Skeletal muscle cell (primary cell): ENCODE measurements around the gene BRAF.
"Not testable (repeated sequence)": the region's sequence is repeated elsewhere in the genome, so short reads cannot be mapped to it uniquely, and the experiment has no call there.

Experiments used
- DNase-seq: peaks from one replicate; pipeline ENCODE4 v3.0.0-alpha.2; 2010; ENCODE audit warnings: low read depth
- H3K4me3 ChIP-seq: 2 replicates; pipeline ENCODE4 v1.5.1; 2011; ENCODE audit warnings: low read depth, mild to moderate bottlenecking, control low read depth, low read length, moderate library complexity

The BRAF gene

GRCh38 chr7:140924821-140925421, at the start of gene BRAF:
Gene BRAF, minus strand, starts transcription at chr7:140924929. Its CDS starts 226 bp downstream, at chr7:140924703.
- DNase-seq, result peak; percentile 70
- peak within 1 kb of the TSS; percentile 81 for H3K4me3 ChIP-seq

GRCh38 chr7:140972876-140973829, 48.4 kb upstream of the BRAF start:
- no peak overlapping the region for H3K4me3 ChIP-seq
- DNase-seq, result no peak

GRCh38 chr7:140972344-140972743, 47.6 kb upstream of the BRAF start:
- no peak for DNase-seq
- no peak overlapping the region for H3K4me3 ChIP-seq

- no peak for DNase-seq
- no peak overlapping the region for H3K4me3 ChIP-seq
Observed at GRCh38 chr7:140967438-140967837, 42.7 kb upstream of the BRAF start.

- no peak overlapping the region for H3K4me3 ChIP-seq
- no peak for DNase-seq
Observed at GRCh38 chr7:140966561-140967233, 42.0 kb upstream of the BRAF start.

- DNase-seq, result no peak
- no peak overlapping the region for H3K4me3 ChIP-seq
Observed at GRCh38 chr7:140961117-140961516, 36.4 kb upstream of the BRAF start.

- DNase-seq, H3K4me3 ChIP-seq: not testable (repeated sequence)
Observed at GRCh38 chr7:140956997-140957396, 32.3 kb upstream of the BRAF start.

- no peak for DNase-seq
- H3K4me3 ChIP-seq, result no peak overlapping the region
Observed at GRCh38 chr7:140945940-140946339, 21.2 kb upstream of the BRAF start.

GRCh38 chr7:140942242-140942641, 17.5 kb upstream of the BRAF start:
- not testable (repeated sequence) for DNase-seq

GRCh38 chr7:140940898-140941297, 16.2 kb upstream of the BRAF start:
- DNase-seq, result no peak
- no peak overlapping the region for H3K4me3 ChIP-seq

More at GRCh38 chr7:140942242-140942641, 17.5 kb upstream of the BRAF start:
- H3K4me3 ChIP-seq, result not testable (repeated sequence)

GRCh38 chr7:140937702-140938264, 13.1 kb upstream of the BRAF start:
- H3K4me3 ChIP-seq, result no peak overlapping the region
- no peak for DNase-seq

GRCh38 chr7:140928491-140929309, 4.0 kb upstream of the BRAF start:
- H3K4me3 ChIP-seq, result no peak overlapping the region
- no peak for DNase-seq

- DNase-seq, result not testable (repeated sequence)
Observed at GRCh38 chr7:140927945-140928344, 3.2 kb upstream of the BRAF start.

GRCh38 chr7:140927351-140927750, 2.6 kb upstream of the BRAF start:
- DNase-seq, result no peak
- H3K4me3 ChIP-seq, result no peak overlapping the region

More at GRCh38 chr7:140927945-140928344, 3.2 kb upstream of the BRAF start:
- H3K4me3 ChIP-seq, result not testable (repeated sequence)

GRCh38 chr7:140926021-140926817, 1.5 kb upstream of the BRAF start:
- DNase-seq, result no peak
- H3K4me3 ChIP-seq, result no peak overlapping the region

GRCh38 chr7:140924019-140924820, 509 bp downstream of the BRAF start:
- H3K4me3 ChIP-seq, result peak overlapping the region; percentile 81
- DNase-seq, result no peak

GRCh38 chr7:140923358-140924006, 1.2 kb downstream of the BRAF start:
- H3K4me3 ChIP-seq, result peak overlapping the region; percentile 81

More at GRCh38 chr7:140923358-140924006, 1.2 kb downstream of the BRAF start:
- DNase-seq, result no peak
